WTC11 (cell line): Measurements from ENCODE around the gene C4orf33. TPM values are rescaled to one million over a fixed set of nuclear protein-coding genes. Genes with fewer than 3 reads are reported as not detected.
A peak's percentile ranks its signal among the peaks of the same experiment; 100 is the strongest.

ENCODE experiments used
- ATF1 ChIP-seq: sonication (generic); formaldehyde crosslinking; IDR thresholded peaks from 2 replicates; pipeline ENCODE4 v1.8.1; 2023; ENCODE audit warnings: mild to moderate bottlenecking, moderate library complexity, missing genetic modification reagents
- CREB1 ChIP-seq: sonication (generic); formaldehyde crosslinking; IDR thresholded peaks from 2 replicates; pipeline ENCODE4 v1.8.0; 2023; ENCODE audit warnings: mild to moderate bottlenecking, missing genetic modification reagents
- EMX1 ChIP-seq: fragments of 250-450 bp; sonication (Bioruptor Pico); IDR thresholded peaks from 2 replicates; pipeline ENCODE4 v1.8.0; 2021; ENCODE audit warnings: mild to moderate bottlenecking
- ESRRA ChIP-seq: sonication (generic); formaldehyde crosslinking; IDR thresholded peaks from 2 replicates; pipeline ENCODE4 v1.8.1; 2022; ENCODE audit warnings: mild to moderate bottlenecking, missing genetic modification reagents, borderline replicate concordance
- FOXK1 ChIP-seq: sonication (generic); formaldehyde crosslinking; IDR thresholded peaks from 2 replicates; pipeline ENCODE4 v1.8.0; 2022; ENCODE audit warnings: mild to moderate bottlenecking, moderate library complexity, missing genetic modification reagents
- HMGA2 ChIP-seq: fragments of 250-450 bp; sonication (Bioruptor Pico); IDR thresholded peaks from 2 replicates; pipeline ENCODE4 v1.4.0; 2021; ENCODE audit warnings: mild to moderate bottlenecking, moderate library complexity
- IRF2 ChIP-seq: sonication (generic); formaldehyde crosslinking; IDR thresholded peaks from 2 replicates; pipeline ENCODE4 v1.8.0; 2022; ENCODE audit warnings: low read depth, missing genetic modification reagents, borderline replicate concordance
- NFATC4 ChIP-seq: fragments of 250-450 bp; sonication (Bioruptor Pico); IDR thresholded peaks from 2 replicates; pipeline ENCODE4 v1.9.0; 2021; ENCODE audit warnings: mild to moderate bottlenecking
- NFYB ChIP-seq: sonication (generic); formaldehyde crosslinking; conservative IDR thresholded peaks from 2 replicates; pipeline ENCODE4 v1.8.0; 2022; ENCODE audit warnings: low read depth, missing genetic modification reagents
- NR3C1 ChIP-seq: sonication (generic); formaldehyde crosslinking; conservative IDR thresholded peaks from 2 replicates; pipeline ENCODE4 v1.8.1; 2023; ENCODE audit warnings: low read depth, mild to moderate bottlenecking, missing genetic modification reagents
- TP53 ChIP-seq: sonication (generic); formaldehyde crosslinking; IDR thresholded peaks from 2 replicates; pipeline ENCODE4 v1.8.1; 2023; ENCODE audit warnings: mild to moderate bottlenecking, missing genetic modification reagents
- ZBTB21 ChIP-seq: sonication (generic); formaldehyde crosslinking; IDR thresholded peaks from 2 replicates; pipeline ENCODE4 v1.8.1; 2023; ENCODE audit warnings: mild to moderate bottlenecking, missing genetic modification reagents, borderline replicate concordance
- ZNF232 ChIP-seq: sonication (generic); formaldehyde crosslinking; IDR thresholded peaks from 2 replicates; pipeline ENCODE4 v1.8.0; 2022; ENCODE audit warnings: mild to moderate bottlenecking, missing genetic modification reagents
- ZNF317 ChIP-seq: sonication (generic); formaldehyde crosslinking; IDR thresholded peaks from 2 replicates; pipeline ENCODE4 v1.8.1; 2023; ENCODE audit warnings: low read depth, mild to moderate bottlenecking, moderate library complexity, missing genetic modification reagents, borderline replicate concordance
- total RNA-seq: library from RNA; stranded (reverse); gene quantifications from 3 replicates; pipeline ENCODE4 v1.2.3, GENCODE V29; 2021
- TF ChIP-seq, protein P1 (sequence below): sonication (generic); formaldehyde crosslinking; IDR thresholded peaks from 2 replicates; pipeline ENCODE4 v1.8.1; 2023; ENCODE audit warnings: mild to moderate bottlenecking, missing genetic modification reagents, borderline replicate concordance
- TF ChIP-seq, protein P2 (sequence below): fragments of 250-450 bp; sonication (Bioruptor Pico); IDR thresholded peaks from 2 replicates; pipeline ENCODE4 v2.1.2; 2022; ENCODE audit warnings: mild to moderate bottlenecking, moderate library complexity
- TF ChIP-seq, protein P3 (sequence below): sonication (generic); formaldehyde crosslinking; IDR thresholded peaks from 2 replicates; pipeline ENCODE4 v1.8.0; 2022; ENCODE audit warnings: missing genetic modification reagents
- TF ChIP-seq, protein P4 (sequence below): sonication (generic); formaldehyde crosslinking; IDR thresholded peaks from 2 replicates; pipeline ENCODE4 v1.8.1; 2023; ENCODE audit warnings: mild to moderate bottlenecking, missing genetic modification reagents, moderate library complexity
- TF ChIP-seq, protein P5 (sequence below): sonication (generic); formaldehyde crosslinking; IDR thresholded peaks from 2 replicates; pipeline ENCODE4 v1.8.1; 2023; ENCODE audit warnings: mild to moderate bottlenecking, moderate library complexity, missing genetic modification reagents
- TF ChIP-seq, protein P6 (sequence below): sonication (generic); formaldehyde crosslinking; IDR thresholded peaks from 2 replicates; pipeline ENCODE4 v1.8.1; 2023; ENCODE audit warnings: mild to moderate bottlenecking, missing genetic modification reagents, moderate library complexity
- TF ChIP-seq, protein P7 (sequence below): sonication (generic); formaldehyde crosslinking; conservative IDR thresholded peaks from 2 replicates; pipeline ENCODE4 v1.8.1; 2023; ENCODE audit warnings: mild to moderate bottlenecking, low read depth, missing genetic modification reagents, moderate library complexity

The C4orf33 gene
- total RNA-seq, 1 experiment from 2014 or later: 6.9 TPM

DNA sequence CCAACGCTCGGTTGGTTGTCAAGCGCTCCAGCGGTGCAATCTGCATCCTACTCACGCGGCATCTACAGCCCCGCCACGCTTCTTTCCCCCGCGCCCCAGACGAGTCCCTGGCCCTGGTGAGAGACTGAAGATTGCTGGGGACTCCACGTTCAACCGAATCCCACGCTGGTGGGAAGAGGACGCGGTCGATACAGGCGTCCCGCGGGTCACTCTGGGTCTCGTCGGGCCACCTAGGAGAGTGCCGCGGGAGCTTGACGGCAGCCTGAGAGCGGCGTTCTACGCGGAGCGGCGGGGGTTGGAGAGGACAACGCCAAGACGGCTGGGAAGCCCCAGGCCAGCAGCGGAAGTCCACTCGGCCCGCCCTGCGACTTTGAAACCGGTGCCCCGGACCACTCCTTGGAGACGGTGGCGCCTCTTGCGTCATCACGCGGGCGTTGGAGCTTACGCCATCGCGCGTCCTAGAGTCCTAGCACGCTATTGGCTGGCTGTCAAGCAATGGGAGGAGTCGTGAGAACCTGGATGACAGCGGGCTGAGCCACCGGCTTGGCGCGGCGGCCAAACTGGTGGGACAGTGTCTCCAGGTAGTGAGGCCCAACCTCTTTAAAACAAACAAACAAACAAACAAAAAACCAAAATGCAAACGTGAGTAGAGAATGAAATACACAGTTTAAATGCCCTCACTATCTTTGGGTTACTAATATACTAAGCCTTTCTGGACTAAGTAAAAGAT lies 2.6 kb upstream of the C4orf33 start, which contains the start of gene SCLT1 (continued):
- TF ChIP-seq, protein P1, sequence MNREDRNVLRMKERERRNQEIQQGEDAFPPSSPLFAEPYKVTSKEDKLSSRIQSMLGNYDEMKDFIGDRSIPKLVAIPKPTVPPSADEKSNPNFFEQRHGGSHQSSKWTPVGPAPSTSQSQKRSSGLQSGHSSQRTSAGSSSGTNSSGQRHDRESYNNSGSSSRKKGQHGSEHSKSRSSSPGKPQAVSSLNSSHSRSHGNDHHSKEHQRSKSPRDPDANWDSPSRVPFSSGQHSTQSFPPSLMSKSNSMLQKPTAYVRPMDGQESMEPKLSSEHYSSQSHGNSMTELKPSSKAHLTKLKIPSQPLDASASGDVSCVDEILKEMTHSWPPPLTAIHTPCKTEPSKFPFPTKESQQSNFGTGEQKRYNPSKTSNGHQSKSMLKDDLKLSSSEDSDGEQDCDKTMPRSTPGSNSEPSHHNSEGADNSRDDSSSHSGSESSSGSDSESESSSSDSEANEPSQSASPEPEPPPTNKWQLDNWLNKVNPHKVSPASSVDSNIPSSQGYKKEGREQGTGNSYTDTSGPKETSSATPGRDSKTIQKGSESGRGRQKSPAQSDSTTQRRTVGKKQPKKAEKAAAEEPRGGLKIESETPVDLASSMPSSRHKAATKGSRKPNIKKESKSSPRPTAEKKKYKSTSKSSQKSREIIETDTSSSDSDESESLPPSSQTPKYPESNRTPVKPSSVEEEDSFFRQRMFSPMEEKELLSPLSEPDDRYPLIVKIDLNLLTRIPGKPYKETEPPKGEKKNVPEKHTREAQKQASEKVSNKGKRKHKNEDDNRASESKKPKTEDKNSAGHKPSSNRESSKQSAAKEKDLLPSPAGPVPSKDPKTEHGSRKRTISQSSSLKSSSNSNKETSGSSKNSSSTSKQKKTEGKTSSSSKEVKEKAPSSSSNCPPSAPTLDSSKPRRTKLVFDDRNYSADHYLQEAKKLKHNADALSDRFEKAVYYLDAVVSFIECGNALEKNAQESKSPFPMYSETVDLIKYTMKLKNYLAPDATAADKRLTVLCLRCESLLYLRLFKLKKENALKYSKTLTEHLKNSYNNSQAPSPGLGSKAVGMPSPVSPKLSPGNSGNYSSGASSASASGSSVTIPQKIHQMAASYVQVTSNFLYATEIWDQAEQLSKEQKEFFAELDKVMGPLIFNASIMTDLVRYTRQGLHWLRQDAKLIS: 0 out of 2 replicates have a peak, but pooled peaks have one; percentile 68
- TF ChIP-seq, protein P2, sequence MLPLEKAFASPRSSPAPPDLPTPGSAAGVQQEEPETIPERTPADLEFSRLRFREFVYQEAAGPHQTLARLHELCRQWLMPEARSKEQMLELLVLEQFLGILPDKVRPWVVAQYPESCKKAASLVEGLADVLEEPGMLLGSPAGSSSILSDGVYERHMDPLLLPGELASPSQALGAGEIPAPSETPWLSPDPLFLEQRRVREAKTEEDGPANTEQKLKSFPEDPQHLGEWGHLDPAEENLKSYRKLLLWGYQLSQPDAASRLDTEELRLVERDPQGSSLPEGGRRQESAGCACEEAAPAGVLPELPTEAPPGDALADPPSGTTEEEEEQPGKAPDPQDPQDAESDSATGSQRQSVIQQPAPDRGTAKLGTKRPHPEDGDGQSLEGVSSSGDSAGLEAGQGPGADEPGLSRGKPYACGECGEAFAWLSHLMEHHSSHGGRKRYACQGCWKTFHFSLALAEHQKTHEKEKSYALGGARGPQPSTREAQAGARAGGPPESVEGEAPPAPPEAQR (CRISPR knock-in tag): no peak
- no peak for TF ChIP-seq CREB1
- no peak for TF ChIP-seq HMGA2
- peak; percentile 56 for TF ChIP-seq NFYB
- no peak for TF ChIP-seq NR3C1 (CRISPR knock-in tag)
- no peak for TF ChIP-seq IRF2 (CRISPR knock-in tag)
- TF ChIP-seq NFATC4 (CRISPR knock-in tag): no peak
- TF ChIP-seq, protein P3, sequence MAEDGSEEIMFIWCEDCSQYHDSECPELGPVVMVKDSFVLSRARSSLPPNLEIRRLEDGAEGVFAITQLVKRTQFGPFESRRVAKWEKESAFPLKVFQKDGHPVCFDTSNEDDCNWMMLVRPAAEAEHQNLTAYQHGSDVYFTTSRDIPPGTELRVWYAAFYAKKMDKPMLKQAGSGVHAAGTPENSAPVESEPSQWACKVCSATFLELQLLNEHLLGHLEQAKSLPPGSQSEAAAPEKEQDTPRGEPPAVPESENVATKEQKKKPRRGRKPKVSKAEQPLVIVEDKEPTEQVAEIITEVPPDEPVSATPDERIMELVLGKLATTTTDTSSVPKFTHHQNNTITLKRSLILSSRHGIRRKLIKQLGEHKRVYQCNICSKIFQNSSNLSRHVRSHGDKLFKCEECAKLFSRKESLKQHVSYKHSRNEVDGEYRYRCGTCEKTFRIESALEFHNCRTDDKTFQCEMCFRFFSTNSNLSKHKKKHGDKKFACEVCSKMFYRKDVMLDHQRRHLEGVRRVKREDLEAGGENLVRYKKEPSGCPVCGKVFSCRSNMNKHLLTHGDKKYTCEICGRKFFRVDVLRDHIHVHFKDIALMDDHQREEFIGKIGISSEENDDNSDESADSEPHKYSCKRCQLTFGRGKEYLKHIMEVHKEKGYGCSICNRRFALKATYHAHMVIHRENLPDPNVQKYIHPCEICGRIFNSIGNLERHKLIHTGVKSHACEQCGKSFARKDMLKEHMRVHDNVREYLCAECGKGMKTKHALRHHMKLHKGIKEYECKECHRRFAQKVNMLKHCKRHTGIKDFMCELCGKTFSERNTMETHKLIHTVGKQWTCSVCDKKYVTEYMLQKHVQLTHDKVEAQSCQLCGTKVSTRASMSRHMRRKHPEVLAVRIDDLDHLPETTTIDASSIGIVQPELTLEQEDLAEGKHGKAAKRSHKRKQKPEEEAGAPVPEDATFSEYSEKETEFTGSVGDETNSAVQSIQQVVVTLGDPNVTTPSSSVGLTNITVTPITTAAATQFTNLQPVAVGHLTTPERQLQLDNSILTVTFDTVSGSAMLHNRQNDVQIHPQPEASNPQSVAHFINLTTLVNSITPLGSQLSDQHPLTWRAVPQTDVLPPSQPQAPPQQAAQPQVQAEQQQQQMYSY (CRISPR knock-in tag): no peak
- TF ChIP-seq, protein P4, sequence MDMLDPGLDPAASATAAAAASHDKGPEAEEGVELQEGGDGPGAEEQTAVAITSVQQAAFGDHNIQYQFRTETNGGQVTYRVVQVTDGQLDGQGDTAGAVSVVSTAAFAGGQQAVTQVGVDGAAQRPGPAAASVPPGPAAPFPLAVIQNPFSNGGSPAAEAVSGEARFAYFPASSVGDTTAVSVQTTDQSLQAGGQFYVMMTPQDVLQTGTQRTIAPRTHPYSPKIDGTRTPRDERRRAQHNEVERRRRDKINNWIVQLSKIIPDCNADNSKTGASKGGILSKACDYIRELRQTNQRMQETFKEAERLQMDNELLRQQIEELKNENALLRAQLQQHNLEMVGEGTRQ (CRISPR knock-in tag): peak; percentile 32; the same call in 1 of the 2 replicates
- no peak for TF ChIP-seq ZNF232 (CRISPR knock-in tag)
- TF ChIP-seq ATF1 (CRISPR knock-in tag): no peak
- no peak for TF ChIP-seq EMX1 (CRISPR knock-in tag)
- peak; percentile 96 for TF ChIP-seq ZBTB21 (CRISPR knock-in tag)
- 0 out of 2 replicates have a peak, but pooled peaks have one; percentile 42 for TF ChIP-seq ZNF317 (CRISPR knock-in tag)
- 0 out of 2 replicates have a peak, but pooled peaks have one; percentile 60 for TF ChIP-seq TP53 (CRISPR knock-in tag)
- TF ChIP-seq, protein P5, sequence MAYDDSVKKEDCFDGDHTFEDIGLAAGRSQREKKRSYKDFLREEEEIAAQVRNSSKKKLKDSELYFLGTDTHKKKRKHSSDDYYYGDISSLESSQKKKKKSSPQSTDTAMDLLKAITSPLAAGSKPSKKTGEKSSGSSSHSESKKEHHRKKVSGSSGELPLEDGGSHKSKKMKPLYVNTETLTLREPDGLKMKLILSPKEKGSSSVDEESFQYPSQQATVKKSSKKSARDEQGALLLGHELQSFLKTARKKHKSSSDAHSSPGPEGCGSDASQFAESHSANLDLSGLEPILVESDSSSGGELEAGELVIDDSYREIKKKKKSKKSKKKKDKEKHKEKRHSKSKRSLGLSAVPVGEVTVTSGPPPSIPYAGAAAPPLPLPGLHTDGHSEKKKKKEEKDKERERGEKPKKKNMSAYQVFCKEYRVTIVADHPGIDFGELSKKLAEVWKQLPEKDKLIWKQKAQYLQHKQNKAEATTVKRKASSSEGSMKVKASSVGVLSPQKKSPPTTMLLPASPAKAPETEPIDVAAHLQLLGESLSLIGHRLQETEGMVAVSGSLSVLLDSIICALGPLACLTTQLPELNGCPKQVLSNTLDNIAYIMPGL (CRISPR knock-in tag): peak; percentile 75; the same call in 1 of the 2 replicates
- TF ChIP-seq, protein P6, sequence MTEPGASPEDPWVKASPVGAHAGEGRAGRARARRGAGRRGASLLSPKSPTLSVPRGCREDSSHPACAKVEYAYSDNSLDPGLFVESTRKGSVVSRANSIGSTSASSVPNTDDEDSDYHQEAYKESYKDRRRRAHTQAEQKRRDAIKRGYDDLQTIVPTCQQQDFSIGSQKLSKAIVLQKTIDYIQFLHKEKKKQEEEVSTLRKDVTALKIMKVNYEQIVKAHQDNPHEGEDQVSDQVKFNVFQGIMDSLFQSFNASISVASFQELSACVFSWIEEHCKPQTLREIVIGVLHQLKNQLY (CRISPR knock-in tag): no peak
- peak; percentile 81; the same call in 1 of the 2 replicates for TF ChIP-seq ESRRA (CRISPR knock-in tag)
- TF ChIP-seq, protein P7, sequence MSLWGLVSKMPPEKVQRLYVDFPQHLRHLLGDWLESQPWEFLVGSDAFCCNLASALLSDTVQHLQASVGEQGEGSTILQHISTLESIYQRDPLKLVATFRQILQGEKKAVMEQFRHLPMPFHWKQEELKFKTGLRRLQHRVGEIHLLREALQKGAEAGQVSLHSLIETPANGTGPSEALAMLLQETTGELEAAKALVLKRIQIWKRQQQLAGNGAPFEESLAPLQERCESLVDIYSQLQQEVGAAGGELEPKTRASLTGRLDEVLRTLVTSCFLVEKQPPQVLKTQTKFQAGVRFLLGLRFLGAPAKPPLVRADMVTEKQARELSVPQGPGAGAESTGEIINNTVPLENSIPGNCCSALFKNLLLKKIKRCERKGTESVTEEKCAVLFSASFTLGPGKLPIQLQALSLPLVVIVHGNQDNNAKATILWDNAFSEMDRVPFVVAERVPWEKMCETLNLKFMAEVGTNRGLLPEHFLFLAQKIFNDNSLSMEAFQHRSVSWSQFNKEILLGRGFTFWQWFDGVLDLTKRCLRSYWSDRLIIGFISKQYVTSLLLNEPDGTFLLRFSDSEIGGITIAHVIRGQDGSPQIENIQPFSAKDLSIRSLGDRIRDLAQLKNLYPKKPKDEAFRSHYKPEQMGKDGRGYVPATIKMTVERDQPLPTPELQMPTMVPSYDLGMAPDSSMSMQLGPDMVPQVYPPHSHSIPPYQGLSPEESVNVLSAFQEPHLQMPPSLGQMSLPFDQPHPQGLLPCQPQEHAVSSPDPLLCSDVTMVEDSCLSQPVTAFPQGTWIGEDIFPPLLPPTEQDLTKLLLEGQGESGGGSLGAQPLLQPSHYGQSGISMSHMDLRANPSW (CRISPR knock-in tag): no peak
- TF ChIP-seq FOXK1: peak; percentile 86
